HG03135 (cell line): ENCODE measurements around the gene IFTAP.

Source experiments
- ATAC-seq: cut with Tn5 transposase; IDR thresholded peaks from one replicate; pipeline ENCODE4 v1.9.1; 2021; ENCODE audit warnings: mild to moderate bottlenecking, moderate library complexity; ENCODE audit not compliant: unreplicated experiment

The IFTAP gene

DNA sequence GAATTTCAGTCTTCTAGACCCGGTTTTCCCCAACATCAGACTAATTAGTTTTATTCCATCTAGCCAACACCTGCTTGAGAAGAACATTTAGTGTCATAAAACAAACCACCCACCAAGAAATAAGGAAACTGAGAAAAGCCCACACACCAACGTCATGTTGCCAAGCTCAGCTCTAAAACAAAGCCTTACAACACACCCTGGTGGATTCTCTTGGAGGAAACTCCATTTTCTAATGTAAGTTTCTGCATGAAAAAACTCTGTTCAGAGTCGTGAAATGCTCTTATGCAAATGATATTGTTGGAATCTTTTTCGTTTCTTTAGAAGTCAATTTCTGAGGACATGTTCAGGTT is 108.7 kb downstream of the IFTAP start:
- ATAC-seq = no peak
